ENCODE results near the gene PSG11.
"Not testable (repeated sequence)": the region's sequence is repeated elsewhere in the genome, so short reads cannot be mapped to it uniquely, and the experiment has no call there.

DNA sequence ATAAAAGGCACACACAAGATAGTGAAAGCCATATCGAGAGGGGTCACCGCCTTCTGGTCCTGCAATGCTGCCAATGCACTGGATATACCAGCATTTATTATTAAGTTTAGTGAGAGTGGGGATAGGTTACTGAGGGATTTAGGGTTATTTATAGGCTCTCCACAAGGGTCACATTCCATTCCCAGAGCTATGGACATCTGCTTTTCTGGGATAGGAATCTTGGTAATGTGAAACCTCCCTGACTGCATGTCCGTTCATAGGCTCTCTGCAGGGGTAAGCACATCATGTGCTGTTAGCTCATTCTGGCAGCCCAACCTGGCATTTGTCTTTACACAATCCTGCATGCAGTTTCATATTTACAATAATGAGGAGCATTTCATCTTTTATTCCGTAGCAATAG is 21.4 kb downstream of the PSG11 start:
- TF ChIP-seq, protein P1, sequence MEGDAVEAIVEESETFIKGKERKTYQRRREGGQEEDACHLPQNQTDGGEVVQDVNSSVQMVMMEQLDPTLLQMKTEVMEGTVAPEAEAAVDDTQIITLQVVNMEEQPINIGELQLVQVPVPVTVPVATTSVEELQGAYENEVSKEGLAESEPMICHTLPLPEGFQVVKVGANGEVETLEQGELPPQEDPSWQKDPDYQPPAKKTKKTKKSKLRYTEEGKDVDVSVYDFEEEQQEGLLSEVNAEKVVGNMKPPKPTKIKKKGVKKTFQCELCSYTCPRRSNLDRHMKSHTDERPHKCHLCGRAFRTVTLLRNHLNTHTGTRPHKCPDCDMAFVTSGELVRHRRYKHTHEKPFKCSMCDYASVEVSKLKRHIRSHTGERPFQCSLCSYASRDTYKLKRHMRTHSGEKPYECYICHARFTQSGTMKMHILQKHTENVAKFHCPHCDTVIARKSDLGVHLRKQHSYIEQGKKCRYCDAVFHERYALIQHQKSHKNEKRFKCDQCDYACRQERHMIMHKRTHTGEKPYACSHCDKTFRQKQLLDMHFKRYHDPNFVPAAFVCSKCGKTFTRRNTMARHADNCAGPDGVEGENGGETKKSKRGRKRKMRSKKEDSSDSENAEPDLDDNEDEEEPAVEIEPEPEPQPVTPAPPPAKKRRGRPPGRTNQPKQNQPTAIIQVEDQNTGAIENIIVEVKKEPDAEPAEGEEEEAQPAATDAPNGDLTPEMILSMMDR (conservative IDR thresholded peaks at IDR 0.05; ENCODE audit: low read depth, low read length), result not testable (repeated sequence)
- TF ChIP-seq, protein P2, sequence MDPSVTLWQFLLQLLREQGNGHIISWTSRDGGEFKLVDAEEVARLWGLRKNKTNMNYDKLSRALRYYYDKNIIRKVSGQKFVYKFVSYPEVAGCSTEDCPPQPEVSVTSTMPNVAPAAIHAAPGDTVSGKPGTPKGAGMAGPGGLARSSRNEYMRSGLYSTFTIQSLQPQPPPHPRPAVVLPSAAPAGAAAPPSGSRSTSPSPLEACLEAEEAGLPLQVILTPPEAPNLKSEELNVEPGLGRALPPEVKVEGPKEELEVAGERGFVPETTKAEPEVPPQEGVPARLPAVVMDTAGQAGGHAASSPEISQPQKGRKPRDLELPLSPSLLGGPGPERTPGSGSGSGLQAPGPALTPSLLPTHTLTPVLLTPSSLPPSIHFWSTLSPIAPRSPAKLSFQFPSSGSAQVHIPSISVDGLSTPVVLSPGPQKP (IDR thresholded peaks at IDR 0.05; ENCODE audit: borderline replicate concordance, low read depth, low read length), result not testable (repeated sequence)
- TF ChIP-seq RCOR1 (IDR thresholded peaks at IDR 0.05; ENCODE audit: insufficient replicate concordance, low read length), result not testable (repeated sequence)

Measured in IMR-90 (cell line).